ENCODE measurements around the gene VIL1.

Gene VIL1

GRCh38 chr2:218395826-218396687 lies 22.9 kb upstream of the VIL1 start:
- peak; percentile 98 for DNase-seq (ENCODE audit: low read depth)
- peak overlapping the region; percentile 96 for H3K9ac ChIP-seq (ENCODE audit: low read length)
- no peaks in the 10 kb centered on the region for H3K36me3 ChIP-seq (ENCODE audit: control insufficient read depth, insufficient read depth, low read length, severe bottlenecking)
- H3K4me3 ChIP-seq (ENCODE audit: low read length): peak overlapping the region; percentile 89
- no peaks in the 10 kb centered on the region for H3K27me3 ChIP-seq (replicated peaks; ENCODE audit: control insufficient read depth, insufficient read depth, low read length)
- no peaks in the 10 kb centered on the region for H3K9me3 ChIP-seq (ENCODE audit: control insufficient read depth, low read length)
- H3K4me1 ChIP-seq (ENCODE audit: control insufficient read depth, insufficient read depth, low read length): peaks cover 16% of the 10 kb centered on the region

GRCh38 chr2:218396688-218397462 lies 22.0 kb upstream of the VIL1 start:
- no peaks in the 10 kb centered on the region for H3K27me3 ChIP-seq (replicated peaks; ENCODE audit: control insufficient read depth, insufficient read depth, low read length)
- no peaks in the 10 kb centered on the region for H3K9me3 ChIP-seq (ENCODE audit: control insufficient read depth, low read length)
- peak overlapping the region; percentile 96 for H3K9ac ChIP-seq (ENCODE audit: low read length)
- peaks cover 23% of the 10 kb centered on the region for H3K4me1 ChIP-seq (ENCODE audit: control insufficient read depth, insufficient read depth, low read length)
- H3K36me3 ChIP-seq (ENCODE audit: control insufficient read depth, insufficient read depth, low read length, severe bottlenecking): no peaks in the 10 kb centered on the region
- DNase-seq (ENCODE audit: low read depth): peak; percentile 81
- peak overlapping the region; percentile 89 for H3K4me3 ChIP-seq (ENCODE audit: low read length)

- H3K36me3 ChIP-seq (ENCODE audit: control insufficient read depth, insufficient read depth, low read length, severe bottlenecking): peaks cover 4% of the 10 kb centered on the region
- peak overlapping the region; percentile 96 for H3K9ac ChIP-seq (ENCODE audit: low read length)
- peak overlapping the region; percentile 89 for H3K4me3 ChIP-seq (ENCODE audit: low read length)
- no peak for DNase-seq (ENCODE audit: low read depth)
- H3K4me1 ChIP-seq (ENCODE audit: control insufficient read depth, insufficient read depth, low read length): peaks cover 27% of the 10 kb centered on the region
- no peaks in the 10 kb centered on the region for H3K27me3 ChIP-seq (replicated peaks; ENCODE audit: control insufficient read depth, insufficient read depth, low read length)
- H3K9me3 ChIP-seq (ENCODE audit: control insufficient read depth, low read length): no peaks in the 10 kb centered on the region
These were observed 21.5 kb upstream of the VIL1 start for GRCh38 chr2:218397463-218397819.

- DNase-seq (ENCODE audit: low read depth): peak; percentile 79
- H3K4me3 ChIP-seq (ENCODE audit: low read length): peak overlapping the region; percentile 89
- H3K27me3 ChIP-seq (replicated peaks; ENCODE audit: control insufficient read depth, insufficient read depth, low read length): no peaks in the 10 kb centered on the region
- no peaks in the 10 kb centered on the region for H3K9me3 ChIP-seq (ENCODE audit: control insufficient read depth, low read length)
- peaks cover 27% of the 10 kb centered on the region for H3K4me1 ChIP-seq (ENCODE audit: control insufficient read depth, insufficient read depth, low read length)
- peak overlapping the region; percentile 96 for H3K9ac ChIP-seq (ENCODE audit: low read length)
- peaks cover 5% of the 10 kb centered on the region for H3K36me3 ChIP-seq (ENCODE audit: control insufficient read depth, insufficient read depth, low read length, severe bottlenecking)
These were observed 21.0 kb upstream of the VIL1 start for GRCh38 chr2:218397820-218398436.

GRCh38 chr2:218398437-218399390 lies 20.2 kb upstream of the VIL1 start:
- Histone ChIP-seq H3K4me3 (ENCODE audit: low read length) (peak overlapping the region; percentile 89), H3K9me3 (ENCODE audit: control insufficient read depth, low read length) (no peaks in the 10 kb centered on the region), H3K4me1 (ENCODE audit: control insufficient read depth, insufficient read depth, low read length) (peaks cover 27% of the 10 kb centered on the region), H3K27me3 (replicated peaks; ENCODE audit: control insufficient read depth, insufficient read depth, low read length) (no peaks in the 10 kb centered on the region), H3K36me3 (ENCODE audit: control insufficient read depth, insufficient read depth, low read length, severe bottlenecking) (peaks cover 13% of the 10 kb centered on the region), H3K9ac (ENCODE audit: low read length) (peak overlapping the region; percentile 96)
- peak; percentile 96 for DNase-seq (ENCODE audit: low read depth)

- no peaks in the 10 kb centered on the region for H3K27me3 ChIP-seq (replicated peaks; ENCODE audit: control insufficient read depth, insufficient read depth, low read length)
- DNase-seq (ENCODE audit: low read depth): peak; percentile 99
- H3K9me3 ChIP-seq (ENCODE audit: control insufficient read depth, low read length): no peaks in the 10 kb centered on the region
- H3K4me1 ChIP-seq (ENCODE audit: control insufficient read depth, insufficient read depth, low read length): peaks cover 30% of the 10 kb centered on the region
- H3K9ac ChIP-seq (ENCODE audit: low read length): peak within 1 kb of the TSS; percentile 96
- H3K36me3 ChIP-seq (ENCODE audit: control insufficient read depth, insufficient read depth, low read length, severe bottlenecking): peaks cover 22% of the 10 kb centered on the region
- peak within 1 kb of the TSS; percentile 89 for H3K4me3 ChIP-seq (ENCODE audit: low read length)
These were observed 19.3 kb upstream of the VIL1 start, which contains the start of gene CTDSP1 for GRCh38 chr2:218399391-218400166. TSS of gene CTDSP1 (plus strand) at chr2:218399868. CDS start at chr2:218400091, 223 bp downstream.

GRCh38 chr2:218400167-218400929 lies 18.6 kb upstream of the VIL1 start:
- peak; percentile 65 for DNase-seq (ENCODE audit: low read depth)
- H3K36me3 ChIP-seq (ENCODE audit: control insufficient read depth, insufficient read depth, low read length, severe bottlenecking): peaks cover 22% of the 10 kb centered on the region
- peak overlapping the region; percentile 93 for H3K9ac ChIP-seq (ENCODE audit: low read length)
- peak overlapping the region; percentile 87 for H3K4me3 ChIP-seq (ENCODE audit: low read length)
- H3K27me3 ChIP-seq (replicated peaks; ENCODE audit: control insufficient read depth, insufficient read depth, low read length): no peaks in the 10 kb centered on the region
- peaks cover 36% of the 10 kb centered on the region for H3K4me1 ChIP-seq (ENCODE audit: control insufficient read depth, insufficient read depth, low read length)
- H3K9me3 ChIP-seq (ENCODE audit: control insufficient read depth, low read length): no peaks in the 10 kb centered on the region

- Histone ChIP-seq H3K9me3 (ENCODE audit: control insufficient read depth, low read length) (no peaks in the 10 kb centered on the region), H3K4me1 (ENCODE audit: control insufficient read depth, insufficient read depth, low read length) (peaks cover 43% of the 10 kb centered on the region), H3K9ac (ENCODE audit: low read length) (peak overlapping the region; percentile 93), H3K4me3 (ENCODE audit: low read length) (peak overlapping the region; percentile 87), H3K27me3 (replicated peaks; ENCODE audit: control insufficient read depth, insufficient read depth, low read length) (no peaks in the 10 kb centered on the region), H3K36me3 (ENCODE audit: control insufficient read depth, insufficient read depth, low read length, severe bottlenecking) (peaks cover 22% of the 10 kb centered on the region)
- peak; percentile 20 for DNase-seq (ENCODE audit: low read depth)
These were observed 17.7 kb upstream of the VIL1 start for GRCh38 chr2:218400930-218401881.

- no peak for DNase-seq (ENCODE audit: low read depth)
These were observed 17.0 kb upstream of the VIL1 start for GRCh38 chr2:218401890-218402289.

More at GRCh38 chr2:218401890-218402289, 17.0 kb upstream of the VIL1 start:
- H3K4me1 ChIP-seq (ENCODE audit: control insufficient read depth, insufficient read depth, low read length): peaks cover 47% of the 10 kb centered on the region
- H3K4me3 ChIP-seq (ENCODE audit: low read length): peak overlapping the region; percentile 87
- H3K36me3 ChIP-seq (ENCODE audit: control insufficient read depth, insufficient read depth, low read length, severe bottlenecking): peaks cover 22% of the 10 kb centered on the region
- H3K27me3 ChIP-seq (replicated peaks; ENCODE audit: control insufficient read depth, insufficient read depth, low read length): no peaks in the 10 kb centered on the region
- H3K9ac ChIP-seq (ENCODE audit: low read length): peak overlapping the region; percentile 93
- H3K9me3 ChIP-seq (ENCODE audit: control insufficient read depth, low read length): no peaks in the 10 kb centered on the region

Data from adipocyte (in vitro differentiated cells).